CD4-positive, alpha-beta T cell treated with Interleukin-21 for 1 hour (primary cell): ENCODE data around the gene RNF144B.

Experiments used
- DNase-seq: peaks from one replicate; pipeline ENCODE4 v3.0.0-alpha.2; 2020

RNF144B gene

GRCh38 chr6:18410412-18410811 lies 23.3 kb downstream of the RNF144B start:
- DNase-seq, result no peak

- peak; percentile 10 for DNase-seq
These were observed 24.9 kb downstream of the RNF144B start for GRCh38 chr6:18412068-18412467.

GRCh38 chr6:18412644-18413043 lies 25.5 kb downstream of the RNF144B start:
- DNase-seq, result no peak

GRCh38 chr6:18413381-18413780 lies 26.2 kb downstream of the RNF144B start:
- no peak for DNase-seq

- no peak for DNase-seq
These were observed 27.0 kb downstream of the RNF144B start for GRCh38 chr6:18414116-18414515.

- no peak for DNase-seq
These were observed 28.1 kb downstream of the RNF144B start for GRCh38 chr6:18415207-18415606.

- DNase-seq, result no peak
These were observed 28.7 kb downstream of the RNF144B start for GRCh38 chr6:18415671-18416340.

GRCh38 chr6:18416341-18416679 lies 29.2 kb downstream of the RNF144B start:
- DNase-seq, result no peak

GRCh38 chr6:18420328-18420727 lies 33.2 kb downstream of the RNF144B start:
- DNase-seq, result no peak

- no peak for DNase-seq
These were observed 35.0 kb downstream of the RNF144B start for GRCh38 chr6:18422136-18422535.

- no peak for DNase-seq
These were observed 36.3 kb downstream of the RNF144B start for GRCh38 chr6:18423426-18423825.

- no peak for DNase-seq
These were observed 37.1 kb downstream of the RNF144B start for GRCh38 chr6:18424201-18424600.

- DNase-seq, result no peak
These were observed 38.1 kb downstream of the RNF144B start for GRCh38 chr6:18425218-18425617.

- no peak for DNase-seq
These were observed 40.1 kb downstream of the RNF144B start for GRCh38 chr6:18427296-18427695.

GRCh38 chr6:18429655-18430297 lies 42.6 kb downstream of the RNF144B start:
- DNase-seq, result no peak

GRCh38 chr6:18431581-18431980 lies 44.4 kb downstream of the RNF144B start:
- no peak for DNase-seq

GRCh38 chr6:18432180-18432579 lies 45.0 kb downstream of the RNF144B start:
- no peak for DNase-seq

GRCh38 chr6:18432619-18433018 lies 45.5 kb downstream of the RNF144B start:
- no peak for DNase-seq

GRCh38 chr6:18433059-18433458 lies 45.9 kb downstream of the RNF144B start:
- DNase-seq, result no peak

GRCh38 chr6:18436341-18436740 lies 49.2 kb downstream of the RNF144B start:
- DNase-seq, result no peak

GRCh38 chr6:18439581-18439980 lies 52.4 kb downstream of the RNF144B start:
- DNase-seq, result no peak

GRCh38 chr6:18441251-18441979 lies 54.3 kb downstream of the RNF144B start:
- DNase-seq, result no peak

- DNase-seq, result no peak
These were observed 57.0 kb downstream of the RNF144B start for GRCh38 chr6:18444111-18444510.

GRCh38 chr6:18445228-18445627 lies 58.1 kb downstream of the RNF144B start:
- DNase-seq, result no peak
